Activated CD8-positive, alpha-beta T cell treated with anti-CD3 and anti-CD28 coated beads for 36 hours (primary cell): ENCODE data around the gene GRIA3. TPM values are rescaled to one million over a fixed set of nuclear protein-coding genes. Genes with fewer than 3 reads are reported as not detected.

Experiments used
- ATAC-seq: fragments of 200-7000 bp; cut with Tn5 transposase; one replicate; pipeline ENCODE4 v1.10.0; 2021; ENCODE audit warnings: mild to moderate bottlenecking, moderate library complexity
- CTCF ChIA-PET: fragments of 350-600 bp; sonication (Branson Sonifier 250); formaldehyde crosslinking; loops from one replicate; lab custom pipeline; 2021; ENCODE audit warnings: antibody characterized with exemption; lab: Charles Lee
- POLR2A ChIA-PET: fragments of 350-600 bp; sonication (Branson Sonifier 250); formaldehyde crosslinking; loops from one replicate; lab custom pipeline; 2021; ENCODE audit warnings: antibody characterized with exemption; lab: Charles Lee
- DNase-seq: peaks from one replicate; pipeline ENCODE4 v3.0.0-alpha.2; 2020
- H3K27ac Mint-ChIP-seq: one replicate; pipeline ENCODE4 v1.8.0; 2021; ENCODE audit warnings: mild to moderate bottlenecking, mixed read lengths
- H3K27me3 Mint-ChIP-seq: one replicate; pipeline ENCODE4 v1.8.0; 2021; ENCODE audit warnings: mixed read lengths
- H3K36me3 Mint-ChIP-seq: one replicate; pipeline ENCODE4 v1.8.0; 2021; ENCODE audit warnings: low read depth, mixed read lengths
- H3K4me1 Mint-ChIP-seq: one replicate; pipeline ENCODE4 v1.8.0; 2021; ENCODE audit warnings: low read depth, mixed read lengths
- H3K4me3 Mint-ChIP-seq: one replicate; pipeline ENCODE4 v1.8.0; 2021; ENCODE audit warnings: mild to moderate bottlenecking, moderate library complexity, mixed read lengths
- H3K9me3 Mint-ChIP-seq: one replicate; pipeline ENCODE4 v1.8.0; 2021; ENCODE audit warnings: mixed read lengths
- intact Hi-C: fragments of 100-400 bp; cut with micrococcal nuclease; formaldehyde crosslinking; loops from one replicate; pipeline ENCODE4 v1.10.0; 2022
- total RNA-seq, 2 experiments: library from RNA; stranded (reverse); gene quantifications; one replicate each; pipeline ENCODE4 v1.2.3, GENCODE V29; 2021
- TF ChIP-seq, protein P1 (sequence below): fragments of 200-600 bp; IDR thresholded peaks from one replicate; pipeline ENCODE4 v1.8.0; 2022; ENCODE audit warnings: antibody characterized with exemption, mild to moderate bottlenecking

The GRIA3 gene
- total RNA-seq, 2 experiments from 2014 or later = not detected

DNA sequence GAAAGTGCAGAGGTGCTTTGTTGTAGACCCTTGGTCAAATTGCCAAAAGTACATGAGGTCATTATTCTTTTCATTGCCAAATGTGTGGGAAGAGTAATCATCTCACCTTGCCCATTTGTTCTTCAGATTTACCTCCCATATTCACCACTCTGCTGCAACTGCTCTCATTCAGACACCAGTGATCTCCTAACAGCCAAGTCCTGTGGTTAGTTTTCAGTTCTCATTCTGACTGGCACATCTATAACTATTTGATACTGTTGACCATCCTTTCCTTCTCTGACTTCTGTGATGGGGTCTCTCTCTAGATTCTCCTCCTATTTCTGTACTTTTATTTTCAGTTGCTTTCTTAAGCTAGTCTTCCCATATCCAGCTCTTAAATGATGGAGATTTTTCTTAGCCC lies 39.8 kb downstream of the GRIA3 start:
- intact Hi-C loops = no loop called here
- Mint-ChIP-seq H3K36me3 (no peaks in the 10 kb centered on the region), H3K27ac (no peak overlapping the region), H3K27me3 (no peaks in the 10 kb centered on the region), H3K9me3 (no peaks in the 10 kb centered on the region), H3K4me1 (no peaks in the 10 kb centered on the region), H3K4me3 (no peak overlapping the region)
- DNase-seq (no peak), ATAC-seq (no peak)
- POLR2A ChIA-PET = no interaction called here
- CTCF ChIA-PET = no interaction called here
- TF ChIP-seq, protein P1, sequence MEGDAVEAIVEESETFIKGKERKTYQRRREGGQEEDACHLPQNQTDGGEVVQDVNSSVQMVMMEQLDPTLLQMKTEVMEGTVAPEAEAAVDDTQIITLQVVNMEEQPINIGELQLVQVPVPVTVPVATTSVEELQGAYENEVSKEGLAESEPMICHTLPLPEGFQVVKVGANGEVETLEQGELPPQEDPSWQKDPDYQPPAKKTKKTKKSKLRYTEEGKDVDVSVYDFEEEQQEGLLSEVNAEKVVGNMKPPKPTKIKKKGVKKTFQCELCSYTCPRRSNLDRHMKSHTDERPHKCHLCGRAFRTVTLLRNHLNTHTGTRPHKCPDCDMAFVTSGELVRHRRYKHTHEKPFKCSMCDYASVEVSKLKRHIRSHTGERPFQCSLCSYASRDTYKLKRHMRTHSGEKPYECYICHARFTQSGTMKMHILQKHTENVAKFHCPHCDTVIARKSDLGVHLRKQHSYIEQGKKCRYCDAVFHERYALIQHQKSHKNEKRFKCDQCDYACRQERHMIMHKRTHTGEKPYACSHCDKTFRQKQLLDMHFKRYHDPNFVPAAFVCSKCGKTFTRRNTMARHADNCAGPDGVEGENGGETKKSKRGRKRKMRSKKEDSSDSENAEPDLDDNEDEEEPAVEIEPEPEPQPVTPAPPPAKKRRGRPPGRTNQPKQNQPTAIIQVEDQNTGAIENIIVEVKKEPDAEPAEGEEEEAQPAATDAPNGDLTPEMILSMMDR = no peak

- ATAC-seq (no peak), DNase-seq (no peak)
- Mint-ChIP-seq H3K9me3 (no peaks in the 10 kb centered on the region), H3K4me1 (no peaks in the 10 kb centered on the region), H3K27ac (no peak overlapping the region), H3K36me3 (no peaks in the 10 kb centered on the region), H3K4me3 (no peak overlapping the region), H3K27me3 (no peaks in the 10 kb centered on the region)
- intact Hi-C loops = no loop called here
- CTCF ChIA-PET = no interaction called here
- TF ChIP-seq, protein P1 = no peak
- POLR2A ChIA-PET = no interaction called here
These were observed 46.7 kb downstream of the GRIA3 start for GRCh38 chrX:123230798-123231197.

- H3K27me3 Mint-ChIP-seq = no peaks in the 10 kb centered on the region
- CTCF ChIA-PET = no interaction called here
- intact Hi-C loops = no loop called here
- H3K36me3 Mint-ChIP-seq = no peaks in the 10 kb centered on the region
- POLR2A ChIA-PET = no interaction called here
- no peak for ATAC-seq
- H3K27ac Mint-ChIP-seq = no peak overlapping the region
- DNase-seq = no peak
- H3K4me1 Mint-ChIP-seq = no peaks in the 10 kb centered on the region
- H3K4me3 Mint-ChIP-seq = no peak overlapping the region
- H3K9me3 Mint-ChIP-seq = no peaks in the 10 kb centered on the region
- TF ChIP-seq, protein P1 = no peak
These were observed 52.8 kb downstream of the GRIA3 start for GRCh38 chrX:123236859-123237258.

DNA sequence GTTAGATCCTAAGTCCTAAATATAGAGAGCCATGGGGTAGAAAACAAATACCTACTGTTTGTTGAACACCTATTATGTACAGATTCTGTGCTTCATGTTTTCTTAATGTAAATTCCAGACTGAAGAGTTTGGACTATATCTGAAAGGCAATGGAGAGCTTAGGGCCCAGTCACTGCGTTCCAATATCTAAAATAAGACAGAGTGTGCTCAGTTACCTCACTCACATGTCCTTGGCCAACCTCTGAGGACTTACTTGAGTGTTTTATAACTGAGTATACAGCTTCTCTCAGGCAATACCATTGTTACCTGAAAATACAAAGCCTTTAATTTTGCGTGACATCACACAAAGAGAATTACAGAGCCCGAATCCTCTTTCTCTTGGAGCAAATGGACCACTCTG lies 53.2 kb downstream of the GRIA3 start:
- DNase-seq = no peak
- TF ChIP-seq, protein P1 = no peak
- no peak for ATAC-seq
- ChIA-PET POLR2A (no interaction called here), CTCF (no interaction called here)
- Mint-ChIP-seq H3K4me1 (no peaks in the 10 kb centered on the region), H3K27me3 (no peaks in the 10 kb centered on the region), H3K9me3 (no peaks in the 10 kb centered on the region), H3K27ac (no peak overlapping the region), H3K36me3 (no peaks in the 10 kb centered on the region), H3K4me3 (no peak overlapping the region)
- intact Hi-C loops = no loop called here

- Mint-ChIP-seq H3K27me3 (no peaks in the 10 kb centered on the region), H3K9me3 (no peaks in the 10 kb centered on the region), H3K36me3 (no peaks in the 10 kb centered on the region), H3K4me1 (no peaks in the 10 kb centered on the region), H3K4me3 (no peak overlapping the region), H3K27ac (no peak overlapping the region)
- intact Hi-C loops = no loop called here
- DNase-seq = no peak
- TF ChIP-seq, protein P1 = no peak
- no peak for ATAC-seq
- ChIA-PET POLR2A (no interaction called here), CTCF (no interaction called here)
These were observed 70.4 kb downstream of the GRIA3 start for GRCh38 chrX:123254457-123254856.
